Neutrophil (primary cell): ENCODE results near the gene POU6F2.

Source experiments
- H3K27ac ChIP-seq: fragments of 200-600 bp; sonication (generic); 2 replicates; pipeline ENCODE4 v1.5.1; 2016; ENCODE audit warnings: mild to moderate bottlenecking, moderate library complexity
- H3K27me3 ChIP-seq: fragments of 200-600 bp; sonication (generic); 2 replicates; pipeline ENCODE4 v1.6.0; 2016; ENCODE audit warnings: mild to moderate bottlenecking
- H3K36me3 ChIP-seq: fragments of 200-600 bp; sonication (generic); 2 replicates; pipeline ENCODE4 v1.5.1; 2017
- H3K4me1 ChIP-seq, 2 experiments: fragments of 200-600 bp in 1 of 2; sonication (generic) in 1 of 2; 1 replicate in 1 of 2; 2 replicates in 1 of 2; pipeline versions ENCODE4 v1.5.1 to v1.6.1; 2013 to 2016; ENCODE audit warnings: low read depth in 1 of 2, low read length in 1 of 2, mild to moderate bottlenecking in 1 of 2, moderate library complexity in 1 of 2; ENCODE audit not compliant: control insufficient read depth in 1 of 2, insufficient read depth in 1 of 2
- H3K4me3 ChIP-seq, 2 experiments: fragments of 200-600 bp in 1 of 2; sonication (generic) in 1 of 2; 1 replicate in 1 of 2; 2 replicates in 1 of 2; pipeline ENCODE4 v1.5.1; 2013 to 2016; ENCODE audit warnings: low read depth in 1 of 2, low read length in 1 of 2, mild to moderate bottlenecking in 1 of 2, moderate library complexity in 1 of 2
- H3K9me3 ChIP-seq: fragments of 200-600 bp; sonication (generic); 2 replicates; pipeline ENCODE4 v1.5.1; 2016
- CTCF ChIP-seq: fragments of 200-600 bp; sonication (generic); IDR thresholded peaks from 2 replicates; pipeline ENCODE4 v1.5.1; 2016; ENCODE audit warnings: antibody characterized with exemption

The POU6F2 gene

GRCh38 chr7:39504963-39505362 lies 527.3 kb downstream of the POU6F2 start:
- H3K36me3 ChIP-seq, result no peaks in the 10 kb centered on the region
- TF ChIP-seq CTCF, result no peak
- H3K9me3 ChIP-seq, result no peaks in the 10 kb centered on the region
- no peaks in the 10 kb centered on the region for H3K27me3 ChIP-seq
- no peak overlapping the region for H3K4me3 ChIP-seq
- H3K27ac ChIP-seq, result no peak overlapping the region
- H3K4me1 ChIP-seq, result peaks cover 0 to 3% of the 10 kb centered on the region in 2 experiments

GRCh38 chr7:39507866-39508551 lies 530.3 kb downstream of the POU6F2 start:
- no peaks in the 10 kb centered on the region for H3K9me3 ChIP-seq
- H3K4me3 ChIP-seq, result no peak overlapping the region
- H3K4me1 ChIP-seq, result peaks cover 0 to 3% of the 10 kb centered on the region in 2 experiments
- H3K27ac ChIP-seq, result no peak overlapping the region
- H3K27me3 ChIP-seq, result no peaks in the 10 kb centered on the region
- TF ChIP-seq CTCF, result no peak
- H3K36me3 ChIP-seq, result no peaks in the 10 kb centered on the region

- H3K4me3 ChIP-seq, result no peak overlapping the region
- peaks cover 0 to 3% of the 10 kb centered on the region in 2 experiments for H3K4me1 ChIP-seq
- no peaks in the 10 kb centered on the region for H3K27me3 ChIP-seq
- no peaks in the 10 kb centered on the region for H3K9me3 ChIP-seq
- no peak overlapping the region for H3K27ac ChIP-seq
- TF ChIP-seq CTCF, result no peak
- no peaks in the 10 kb centered on the region for H3K36me3 ChIP-seq
Measured at GRCh38 chr7:39509436-39509835, 531.7 kb downstream of the POU6F2 start.

- Histone ChIP-seq H3K4me3 (no peak overlapping the region), H3K36me3 (no peaks in the 10 kb centered on the region), H3K27me3 (no peaks in the 10 kb centered on the region), H3K9me3 (no peaks in the 10 kb centered on the region), H3K27ac (no peak overlapping the region), H3K4me1 (peaks cover 0 to 3% of the 10 kb centered on the region in 2 experiments)
- no peak for TF ChIP-seq CTCF
Measured at GRCh38 chr7:39509912-39510311, 532.2 kb downstream of the POU6F2 start.

GRCh38 chr7:39510864-39511354 lies 533.2 kb downstream of the POU6F2 start:
- Histone ChIP-seq H3K27ac (no peak overlapping the region), H3K27me3 (no peaks in the 10 kb centered on the region), H3K4me1 (peaks cover 0 to 3% of the 10 kb centered on the region in 2 experiments), H3K4me3 (no peak overlapping the region), H3K36me3 (no peaks in the 10 kb centered on the region), H3K9me3 (no peaks in the 10 kb centered on the region)
- no peak for TF ChIP-seq CTCF
